ENCODE results near the gene SLC23A1.

Gene SLC23A1

DNA sequence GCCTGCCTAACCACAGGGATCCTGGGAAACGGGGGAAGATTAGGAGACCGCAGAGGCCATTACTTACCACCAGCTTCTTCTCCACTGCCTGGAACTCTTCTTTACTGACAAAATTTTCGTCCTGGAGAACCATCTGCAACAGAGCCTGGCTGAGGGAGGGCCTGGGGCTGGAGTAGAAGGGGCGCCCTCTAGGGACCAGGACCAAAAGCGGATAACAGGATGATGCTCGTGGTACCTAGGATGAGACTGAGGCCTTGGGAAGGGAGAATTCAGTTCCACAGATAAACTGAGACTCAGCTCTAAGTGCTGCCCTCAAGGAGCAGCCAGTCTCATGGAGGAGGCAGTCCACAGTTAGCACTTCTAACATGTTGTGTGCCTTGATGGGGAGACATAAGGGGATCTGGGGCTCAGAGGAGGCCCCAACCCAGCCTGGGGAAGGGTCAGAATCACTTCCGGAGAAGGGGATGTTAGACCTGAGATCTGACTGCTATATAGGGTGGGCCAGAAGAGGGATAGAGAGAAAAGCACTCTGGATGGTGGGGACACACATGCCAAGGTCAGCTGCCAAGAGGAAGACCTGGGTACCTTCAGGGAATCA lies 19.6 kb upstream of the SLC23A1 start:
- TF ChIP-seq, protein P1, sequence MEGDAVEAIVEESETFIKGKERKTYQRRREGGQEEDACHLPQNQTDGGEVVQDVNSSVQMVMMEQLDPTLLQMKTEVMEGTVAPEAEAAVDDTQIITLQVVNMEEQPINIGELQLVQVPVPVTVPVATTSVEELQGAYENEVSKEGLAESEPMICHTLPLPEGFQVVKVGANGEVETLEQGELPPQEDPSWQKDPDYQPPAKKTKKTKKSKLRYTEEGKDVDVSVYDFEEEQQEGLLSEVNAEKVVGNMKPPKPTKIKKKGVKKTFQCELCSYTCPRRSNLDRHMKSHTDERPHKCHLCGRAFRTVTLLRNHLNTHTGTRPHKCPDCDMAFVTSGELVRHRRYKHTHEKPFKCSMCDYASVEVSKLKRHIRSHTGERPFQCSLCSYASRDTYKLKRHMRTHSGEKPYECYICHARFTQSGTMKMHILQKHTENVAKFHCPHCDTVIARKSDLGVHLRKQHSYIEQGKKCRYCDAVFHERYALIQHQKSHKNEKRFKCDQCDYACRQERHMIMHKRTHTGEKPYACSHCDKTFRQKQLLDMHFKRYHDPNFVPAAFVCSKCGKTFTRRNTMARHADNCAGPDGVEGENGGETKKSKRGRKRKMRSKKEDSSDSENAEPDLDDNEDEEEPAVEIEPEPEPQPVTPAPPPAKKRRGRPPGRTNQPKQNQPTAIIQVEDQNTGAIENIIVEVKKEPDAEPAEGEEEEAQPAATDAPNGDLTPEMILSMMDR (IDR thresholded peaks at IDR 0.05; ENCODE audit: borderline replicate concordance, control extremely low read depth, extremely low read depth, insufficient read depth, missing control alignments): peak; percentile 49
- DNase-seq (ENCODE audit: low spot score): no peak
- in situ Hi-C loops (cut with MboI; ENCODE audit: low sequenced_read_pairs, unreplicated experiment): loop anchor here (25.0 kb wide), 1 partner anchor 360 kb away; no protein-coding TSS in a partner anchor

DNA sequence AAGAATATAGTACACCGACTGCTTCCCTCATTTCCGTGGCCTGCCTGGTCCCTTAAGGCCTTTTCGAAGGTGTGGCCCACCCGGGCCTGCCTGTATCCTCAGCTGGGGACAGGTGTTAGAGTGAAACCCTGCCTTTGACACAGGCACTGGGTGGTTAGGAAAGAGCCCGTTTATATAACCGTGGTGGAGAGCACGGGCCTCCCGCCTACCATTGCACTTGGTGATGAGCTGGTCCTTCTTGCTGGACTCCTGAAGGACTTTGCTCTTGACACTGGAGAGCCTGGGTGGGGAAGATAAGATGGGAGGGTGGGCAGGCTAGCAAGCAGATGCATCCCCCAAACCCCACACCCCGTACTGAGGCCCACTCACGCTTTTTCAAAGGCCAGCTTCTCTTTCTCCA lies 18.4 kb upstream of the SLC23A1 start:
- in situ Hi-C loops (cut with MboI; ENCODE audit: low sequenced_read_pairs, unreplicated experiment): loop anchor here (25.0 kb wide), 1 partner anchor 361 kb away; no protein-coding TSS in a partner anchor

DNA sequence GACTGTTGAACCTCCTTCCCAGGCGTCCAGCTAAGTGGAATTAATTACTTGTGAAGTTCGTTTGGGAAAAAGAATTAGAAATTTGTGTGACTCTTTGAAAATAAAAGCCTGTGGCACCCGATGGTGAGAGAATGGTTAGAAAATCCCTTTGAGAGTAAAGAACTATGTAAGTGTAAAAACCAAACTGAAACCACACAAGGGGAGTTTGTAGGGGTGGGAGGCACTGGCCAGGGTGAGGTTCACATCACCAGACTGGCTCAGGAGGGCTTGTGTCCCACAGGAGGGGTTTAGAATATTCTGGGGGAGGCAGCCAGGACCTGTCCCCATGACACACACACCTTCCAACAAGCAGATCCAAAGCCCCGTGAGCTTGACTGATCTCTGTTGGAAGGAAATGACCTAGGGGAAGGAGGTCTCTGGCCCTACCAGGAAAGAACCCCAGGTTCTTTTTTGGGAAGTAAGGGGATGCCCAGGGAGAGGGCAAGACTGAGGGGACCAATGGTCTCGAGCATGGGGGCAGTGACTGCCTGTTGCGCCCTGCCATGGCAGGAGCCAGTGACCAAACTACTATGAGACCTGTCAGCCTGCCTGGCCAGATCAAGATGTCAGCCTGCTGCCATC lies 16.5 kb upstream of the SLC23A1 start:
- DNase-seq (ENCODE audit: low spot score): peak; percentile 80
- in situ Hi-C loops (cut with MboI; ENCODE audit: low sequenced_read_pairs, unreplicated experiment): loop anchor here (25.0 kb wide), 1 partner anchor 363 kb away; no protein-coding TSS in a partner anchor
- TF ChIP-seq, protein P1 (IDR thresholded peaks at IDR 0.05; ENCODE audit: borderline replicate concordance, control extremely low read depth, extremely low read depth, insufficient read depth, missing control alignments): no peak

More for the DNA sequence above, 18.4 kb upstream of the SLC23A1 start:
- no peak for DNase-seq (ENCODE audit: low spot score)
- TF ChIP-seq, protein P1 (IDR thresholded peaks at IDR 0.05; ENCODE audit: borderline replicate concordance, control extremely low read depth, extremely low read depth, insufficient read depth, missing control alignments): no peak

DNA sequence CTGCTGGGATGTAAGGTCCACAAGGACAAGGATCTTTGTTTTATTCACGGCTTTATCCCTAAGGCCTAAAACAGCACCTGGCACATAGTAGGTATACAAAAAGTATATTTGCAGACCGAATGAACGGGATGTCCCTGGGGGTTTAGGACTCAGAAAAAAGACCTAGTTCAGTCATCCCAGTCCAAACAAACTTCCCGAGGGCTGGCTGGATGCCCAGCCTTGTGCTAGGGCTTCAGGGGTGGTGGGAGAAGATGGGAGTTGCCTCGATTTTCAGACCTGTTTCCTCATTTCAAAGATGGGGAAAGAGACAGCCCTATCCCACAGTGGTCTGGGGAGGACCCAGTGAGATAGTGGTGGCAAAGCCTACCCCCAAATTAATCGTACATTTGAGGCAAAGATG lies 14.8 kb upstream of the SLC23A1 start:
- in situ Hi-C loops (cut with MboI; ENCODE audit: low sequenced_read_pairs, unreplicated experiment): no loop called here
- no peak for DNase-seq (ENCODE audit: low spot score)
- TF ChIP-seq, protein P1 (IDR thresholded peaks at IDR 0.05; ENCODE audit: borderline replicate concordance, control extremely low read depth, extremely low read depth, insufficient read depth, missing control alignments): no peak

DNA sequence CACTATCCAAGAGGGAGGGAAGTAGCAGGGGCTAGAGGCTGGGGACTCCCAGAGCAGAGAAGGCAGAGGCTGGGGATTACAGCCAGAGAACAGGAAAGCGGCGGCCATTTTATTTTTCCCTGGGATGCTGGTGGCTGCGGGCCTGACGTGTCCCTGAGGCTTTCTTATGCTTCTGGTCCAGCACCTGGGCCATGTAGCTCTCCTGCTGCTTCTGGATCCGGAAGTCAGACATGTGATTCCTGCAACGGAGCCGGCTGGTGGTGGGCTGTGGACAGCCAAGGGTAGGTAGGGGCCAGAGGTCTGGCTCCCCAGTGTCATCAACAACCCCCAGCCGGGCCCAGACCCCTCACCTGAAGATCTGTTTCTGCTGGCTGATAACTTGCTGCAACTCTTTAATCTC lies 13.6 kb upstream of the SLC23A1 start:
- in situ Hi-C loops (cut with MboI; ENCODE audit: low sequenced_read_pairs, unreplicated experiment): no loop called here
- no peak for DNase-seq (ENCODE audit: low spot score)
- TF ChIP-seq, protein P1 (IDR thresholded peaks at IDR 0.05; ENCODE audit: borderline replicate concordance, control extremely low read depth, extremely low read depth, insufficient read depth, missing control alignments): no peak

DNA sequence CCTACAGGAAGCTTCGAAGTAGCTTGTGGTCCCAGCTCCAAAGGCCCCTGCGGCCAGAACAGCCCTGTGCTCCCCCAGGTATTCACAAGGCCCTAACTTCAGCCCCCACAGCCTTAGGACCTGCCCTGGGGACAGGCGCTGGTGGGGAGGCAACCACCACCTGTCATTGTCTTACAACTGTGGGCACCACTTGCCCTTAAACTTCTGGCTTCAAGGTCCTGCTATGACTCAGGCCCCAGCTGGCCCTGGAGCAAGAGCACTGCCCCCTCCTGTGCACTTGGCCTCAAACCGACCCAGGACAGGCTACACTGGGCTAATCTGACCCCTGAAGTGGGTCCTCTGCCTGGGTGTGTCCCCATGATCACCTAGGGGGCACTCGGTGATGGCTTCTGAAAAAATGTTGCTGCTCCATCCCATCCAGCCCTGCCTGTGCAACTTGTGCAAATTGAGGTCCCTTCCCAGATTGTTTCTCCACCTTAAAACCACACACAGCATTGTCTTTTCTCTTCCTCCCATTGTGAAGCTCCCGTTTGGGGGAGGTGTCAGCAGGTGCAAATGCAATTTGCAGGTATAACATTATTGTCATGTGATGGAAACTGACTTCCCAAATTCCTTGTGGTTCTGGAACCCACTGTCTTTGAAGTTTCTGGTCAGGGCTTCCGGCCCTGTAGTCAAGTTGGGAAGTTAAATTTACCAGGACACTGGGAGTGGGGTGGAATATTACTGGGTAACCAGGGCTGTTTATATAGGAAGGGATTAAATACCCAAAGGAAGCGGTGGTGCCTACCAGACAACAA lies 12.9 kb upstream of the SLC23A1 start:
- TF ChIP-seq, protein P1 (IDR thresholded peaks at IDR 0.05; ENCODE audit: borderline replicate concordance, control extremely low read depth, extremely low read depth, insufficient read depth, missing control alignments): peak; percentile 4
- no peak for DNase-seq (ENCODE audit: low spot score)
- in situ Hi-C loops (cut with MboI; ENCODE audit: low sequenced_read_pairs, unreplicated experiment): no loop called here

Data from GM13976 (cell line).